AG09309 (cell line): ENCODE data around the gene KRT82.

Experiments
- DNase-seq: peaks from one replicate; pipeline ENCODE4 v3.0.0-alpha.2; 2010; ENCODE audit warnings: low read depth
- H3K4me3 ChIP-seq: 2 replicates; pipeline ENCODE4 v1.5.1; 2011; ENCODE audit warnings: mild to moderate bottlenecking, low read depth, low read length, moderate library complexity; ENCODE audit not compliant: control insufficient read depth
- TF ChIP-seq, protein P1 (sequence below): IDR thresholded peaks from 2 replicates; pipeline ENCODE4 v1.5.1; 2011; ENCODE audit warnings: mild to moderate bottlenecking, low read depth, low read length, inconsistent platforms; ENCODE audit not compliant: insufficient read depth, control insufficient read depth; ENCODE audit errors: missing control alignments

KRT82 gene

DNA sequence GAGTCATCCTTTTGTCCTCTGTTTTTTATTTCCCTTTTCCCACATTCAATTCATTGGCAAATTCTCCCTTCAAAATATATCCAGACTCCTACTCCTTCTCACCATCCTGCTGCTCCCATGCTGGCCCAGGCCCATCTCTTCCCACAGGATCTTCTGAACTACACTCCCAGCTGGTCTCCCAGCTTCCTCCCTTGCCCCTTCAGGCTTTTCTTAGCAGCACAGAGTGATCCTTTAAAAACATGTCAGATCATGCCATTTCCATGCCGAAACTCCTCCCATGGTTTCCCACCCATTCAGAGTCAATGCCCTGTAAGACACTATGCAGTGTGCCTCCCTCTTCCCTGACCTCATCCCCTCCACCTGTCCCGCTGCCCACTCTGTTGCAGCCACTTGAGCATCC is 18.3 kb downstream of the KRT82 start:
- TF ChIP-seq, protein P1, sequence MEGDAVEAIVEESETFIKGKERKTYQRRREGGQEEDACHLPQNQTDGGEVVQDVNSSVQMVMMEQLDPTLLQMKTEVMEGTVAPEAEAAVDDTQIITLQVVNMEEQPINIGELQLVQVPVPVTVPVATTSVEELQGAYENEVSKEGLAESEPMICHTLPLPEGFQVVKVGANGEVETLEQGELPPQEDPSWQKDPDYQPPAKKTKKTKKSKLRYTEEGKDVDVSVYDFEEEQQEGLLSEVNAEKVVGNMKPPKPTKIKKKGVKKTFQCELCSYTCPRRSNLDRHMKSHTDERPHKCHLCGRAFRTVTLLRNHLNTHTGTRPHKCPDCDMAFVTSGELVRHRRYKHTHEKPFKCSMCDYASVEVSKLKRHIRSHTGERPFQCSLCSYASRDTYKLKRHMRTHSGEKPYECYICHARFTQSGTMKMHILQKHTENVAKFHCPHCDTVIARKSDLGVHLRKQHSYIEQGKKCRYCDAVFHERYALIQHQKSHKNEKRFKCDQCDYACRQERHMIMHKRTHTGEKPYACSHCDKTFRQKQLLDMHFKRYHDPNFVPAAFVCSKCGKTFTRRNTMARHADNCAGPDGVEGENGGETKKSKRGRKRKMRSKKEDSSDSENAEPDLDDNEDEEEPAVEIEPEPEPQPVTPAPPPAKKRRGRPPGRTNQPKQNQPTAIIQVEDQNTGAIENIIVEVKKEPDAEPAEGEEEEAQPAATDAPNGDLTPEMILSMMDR = no peak
- DNase-seq = no peak
- no peak overlapping the region for H3K4me3 ChIP-seq

DNA sequence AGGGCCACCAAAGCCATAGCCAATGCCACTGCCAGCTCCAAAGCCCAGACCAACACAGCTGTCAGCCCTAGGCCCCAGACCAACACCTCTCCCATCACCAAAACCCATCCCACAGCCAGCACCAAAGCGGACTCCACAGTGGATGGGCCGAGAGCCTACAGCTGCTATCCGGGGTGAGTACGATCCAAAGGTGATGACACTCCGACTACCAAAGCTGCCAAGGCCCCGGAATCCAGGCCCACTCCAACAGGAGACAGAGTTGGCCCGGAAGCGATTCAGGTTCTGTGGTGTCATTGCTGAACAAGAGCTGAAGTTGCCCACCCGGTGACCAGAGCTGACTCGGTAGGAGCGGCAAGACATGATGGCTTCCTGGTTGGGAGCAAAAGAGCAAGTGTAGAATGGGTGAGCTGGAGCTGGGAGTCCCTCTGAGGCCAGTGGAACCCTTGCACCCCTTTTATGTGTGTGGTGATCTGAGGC is 20.9 kb downstream of the KRT82 start, which contains the start of gene KRT84:
KRT84 (minus strand) TSS at position 427 of the 477 bp plus-strand sequence; CDS start at position 360, 67 bp downstream.
- no peak for DNase-seq
- no peak within 1 kb of the TSS for H3K4me3 ChIP-seq
- TF ChIP-seq, protein P1 = no peak

DNA sequence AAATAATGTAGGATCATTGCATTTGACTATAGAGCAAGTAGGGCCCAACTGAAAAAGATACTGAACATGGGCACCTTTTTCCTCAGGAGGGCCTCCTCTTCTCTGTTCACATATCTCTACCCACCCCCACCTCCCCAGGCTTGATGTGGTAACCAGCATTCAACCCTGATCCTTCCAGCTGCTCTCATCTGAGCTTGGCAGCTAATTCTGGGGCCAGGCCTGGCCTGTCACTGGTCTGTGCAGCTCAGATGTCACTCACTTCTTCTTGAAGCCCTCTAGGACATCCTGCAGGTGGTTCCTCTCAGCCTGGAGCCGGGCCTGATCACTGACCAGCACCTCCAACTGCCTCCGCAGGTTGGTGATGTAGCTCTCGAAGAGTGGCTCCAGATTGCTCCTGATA is 22.8 kb downstream of the KRT82 start:
- no peak overlapping the region for H3K4me3 ChIP-seq

DNA sequence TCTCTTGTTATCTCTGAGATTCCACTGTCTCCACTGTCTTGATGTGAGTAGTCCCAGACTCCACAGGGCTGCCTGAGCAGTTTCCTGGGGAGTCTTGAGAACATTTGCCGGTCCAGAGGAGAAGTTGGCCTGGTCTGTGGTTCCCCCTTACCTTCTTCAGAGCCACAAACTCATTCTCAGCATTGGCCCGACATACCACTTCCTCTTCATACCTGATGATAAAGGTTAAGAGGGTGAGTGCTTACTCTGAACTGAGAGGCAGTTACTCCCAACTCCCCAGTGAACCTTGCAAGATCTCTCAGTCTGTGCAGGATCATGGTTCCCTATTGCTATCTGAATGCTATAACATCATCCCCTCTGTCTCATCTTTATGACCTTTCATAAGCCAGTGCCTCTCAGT is 23.3 kb downstream of the KRT82 start:
- TF ChIP-seq, protein P1 = no peak
- DNase-seq = no peak
- H3K4me3 ChIP-seq = no peak overlapping the region

More for the DNA sequence above, 22.8 kb downstream of the KRT82 start:
- TF ChIP-seq, protein P1 = no peak
- DNase-seq = no peak

DNA sequence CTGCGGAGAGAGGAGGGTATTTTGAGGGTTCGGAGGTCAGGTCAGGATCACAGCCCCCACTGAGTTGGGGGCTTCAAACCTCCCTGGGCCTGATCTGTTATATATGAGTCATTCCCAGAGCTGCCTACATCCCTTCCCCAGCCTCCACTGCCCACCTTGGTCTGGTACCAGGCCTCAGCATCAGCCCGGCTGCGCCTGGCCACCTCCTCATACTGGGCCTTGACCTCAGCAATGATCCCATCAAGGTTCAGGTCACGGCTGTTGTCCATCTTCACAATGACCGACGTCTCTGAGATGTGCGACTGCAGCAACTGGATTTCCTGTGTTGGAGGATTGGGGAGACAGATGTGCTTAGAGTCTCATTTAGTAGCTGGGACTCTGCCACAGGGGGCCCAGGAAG is 24.9 kb downstream of the KRT82 start:
- H3K4me3 ChIP-seq = no peak overlapping the region
- TF ChIP-seq, protein P1 = no peak
- DNase-seq = no peak

DNA sequence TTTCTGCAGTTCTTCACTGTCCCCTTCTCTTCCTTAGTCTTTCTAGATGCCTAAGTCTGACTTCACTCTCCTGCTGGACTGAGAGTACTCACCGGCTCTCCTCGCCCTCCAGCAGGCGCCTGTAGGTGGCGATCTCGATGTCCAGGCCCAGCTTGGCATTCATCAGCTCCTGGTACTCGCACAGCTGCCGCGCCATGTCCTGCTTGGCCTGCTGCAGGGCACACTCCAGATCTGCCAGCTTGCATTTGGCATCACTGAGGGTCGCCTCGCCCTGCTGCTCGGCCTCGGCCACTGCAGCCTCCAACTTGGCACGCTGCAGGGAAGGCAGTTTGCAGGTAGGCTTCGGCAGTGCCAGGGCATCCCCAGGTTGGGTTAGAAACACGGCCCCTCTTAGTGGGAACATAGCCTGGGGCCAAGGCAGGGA is 25.9 kb downstream of the KRT82 start:
- no peak overlapping the region for H3K4me3 ChIP-seq
- TF ChIP-seq, protein P1 = peak; percentile 67

DNA sequence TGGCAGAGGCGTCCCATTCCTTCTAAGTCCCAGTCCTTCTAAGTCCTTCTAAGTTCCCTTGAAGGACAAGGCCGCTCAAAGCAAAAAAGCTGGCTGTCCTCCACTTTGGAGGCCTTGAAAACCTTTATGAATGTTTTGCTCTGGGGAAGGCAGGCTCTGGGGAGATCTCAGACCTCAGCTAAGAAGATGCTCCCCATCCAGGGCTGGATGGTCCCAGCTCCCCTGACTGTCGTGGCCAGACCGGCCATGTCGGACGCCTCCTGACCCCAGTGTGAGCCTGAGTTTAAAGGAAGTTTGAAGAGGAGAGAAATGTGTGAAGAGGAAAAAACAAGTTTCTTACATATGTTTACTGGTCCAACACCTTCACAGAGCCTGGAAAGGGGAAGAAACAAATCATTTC is 26.6 kb downstream of the KRT82 start:
- TF ChIP-seq, protein P1 = no peak
- H3K4me3 ChIP-seq = no peak overlapping the region
- no peak for DNase-seq

More for the DNA sequence above, 25.9 kb downstream of the KRT82 start:
- no peak for DNase-seq
